IPS DF 4.7 (cell line): ENCODE data around the gene ZNF594.
"Not testable (repeated sequence)": the region's sequence is repeated elsewhere in the genome, so short reads cannot be mapped to it uniquely, and the experiment has no call there.

ENCODE experiments used
- DNase-seq: peaks from one replicate; pipeline ENCODE4 v3.0.0-alpha.2; 2013; ENCODE audit warnings: low spot score; ENCODE audit errors: extremely low read depth

ZNF594 gene

GRCh38 chr17:5203178-5203907 lies 11.7 kb upstream of the ZNF594 start:
- no peak for DNase-seq

DNA sequence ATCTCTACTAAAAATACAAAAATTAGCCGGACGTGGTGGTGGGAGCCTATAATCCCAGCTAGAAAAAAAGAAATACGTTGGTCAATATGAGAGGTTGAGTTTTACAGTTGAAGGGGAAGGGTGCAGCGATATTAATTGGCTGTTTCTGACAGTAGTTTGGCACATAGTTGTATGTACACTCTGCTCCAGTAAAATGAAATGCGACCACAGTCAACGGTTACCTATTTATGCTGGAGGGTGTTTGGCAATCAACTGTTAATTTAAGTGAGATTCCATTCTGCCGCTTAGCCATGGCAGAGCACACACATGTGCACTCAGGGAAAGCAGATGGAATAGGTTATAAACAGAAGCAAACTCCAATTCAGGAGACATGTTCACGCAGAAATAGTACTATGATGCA lies 9.3 kb upstream of the ZNF594 start:
- DNase-seq = no peak

DNA sequence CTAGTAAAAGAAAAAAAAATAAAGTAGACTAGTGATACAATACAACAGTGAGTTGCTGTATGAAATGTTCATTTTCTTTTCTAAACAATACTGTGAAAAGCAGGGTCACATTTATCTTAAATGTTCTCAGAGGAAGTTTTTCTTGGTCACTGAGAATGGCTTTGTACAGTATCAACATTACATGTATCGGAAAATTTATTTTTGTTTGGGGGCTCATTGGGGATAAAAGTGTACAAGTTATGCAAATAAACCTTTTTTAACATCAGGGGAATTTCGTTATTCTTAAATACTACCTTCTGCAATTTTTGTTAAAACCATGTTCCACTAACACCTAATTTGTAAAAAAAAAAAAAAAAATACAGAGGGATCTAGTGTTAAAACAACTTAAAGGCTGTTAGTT lies 8.7 kb upstream of the ZNF594 start:
- DNase-seq = no peak

DNA sequence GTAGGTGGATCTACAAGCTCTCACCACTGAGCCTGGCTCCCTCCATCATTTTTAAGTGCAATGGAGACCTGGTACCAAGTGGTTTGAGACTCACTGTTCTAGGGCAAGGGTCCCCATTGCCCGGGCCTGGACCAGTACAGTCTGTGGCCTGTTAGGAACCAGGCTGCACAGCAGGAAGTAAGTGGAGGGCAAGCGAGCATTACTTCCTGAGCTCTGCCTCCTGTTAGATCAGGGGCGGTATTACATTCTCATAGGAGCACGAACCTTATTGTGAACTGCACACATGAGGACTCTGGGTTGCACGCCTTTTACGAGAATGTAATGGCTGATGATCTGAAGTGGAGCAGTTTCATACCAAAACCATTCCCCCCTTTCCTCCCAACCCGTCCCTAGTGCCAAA lies 6.8 kb upstream of the ZNF594 start:
- DNase-seq = no peak

DNA sequence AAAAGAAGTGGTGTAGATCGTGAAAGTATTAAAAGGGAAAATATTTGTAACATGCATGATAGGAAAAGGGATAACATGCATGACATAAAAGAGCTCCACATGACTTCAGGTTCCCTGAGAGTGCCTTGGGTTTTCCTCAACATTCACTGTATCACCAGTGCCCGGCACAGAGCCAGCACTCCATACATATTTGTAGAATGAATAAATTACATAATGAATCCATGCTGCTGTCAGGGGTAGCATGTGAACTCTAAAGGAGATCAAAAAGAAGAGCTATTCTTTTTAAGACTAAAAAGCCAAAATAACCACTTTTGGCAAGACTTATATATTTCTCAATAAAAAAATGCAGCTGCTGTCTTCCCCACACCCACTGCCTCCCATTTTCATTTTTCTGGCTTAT lies 2.7 kb upstream of the ZNF594 start:
- DNase-seq = no peak

DNA sequence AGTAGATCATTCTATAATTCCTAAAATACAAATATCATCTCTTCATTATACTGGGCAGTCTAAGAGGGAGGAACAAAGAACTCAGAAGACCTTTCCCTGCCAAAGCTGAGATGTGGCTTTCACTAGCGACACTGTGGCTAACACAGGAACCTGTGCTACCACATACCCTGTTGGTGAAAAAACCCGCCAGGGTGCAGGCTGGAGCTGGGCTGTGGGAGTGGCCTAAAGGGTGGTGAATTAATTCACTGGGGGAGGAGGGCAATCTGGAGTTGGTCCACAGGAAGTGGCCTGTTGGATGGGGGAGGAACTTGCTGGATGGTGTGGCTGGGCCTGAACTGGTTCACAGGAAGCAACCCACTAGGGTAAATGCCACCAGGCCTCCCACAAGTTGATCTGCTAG lies 7.4 kb downstream of the ZNF594 start:
- no peak for DNase-seq

DNA sequence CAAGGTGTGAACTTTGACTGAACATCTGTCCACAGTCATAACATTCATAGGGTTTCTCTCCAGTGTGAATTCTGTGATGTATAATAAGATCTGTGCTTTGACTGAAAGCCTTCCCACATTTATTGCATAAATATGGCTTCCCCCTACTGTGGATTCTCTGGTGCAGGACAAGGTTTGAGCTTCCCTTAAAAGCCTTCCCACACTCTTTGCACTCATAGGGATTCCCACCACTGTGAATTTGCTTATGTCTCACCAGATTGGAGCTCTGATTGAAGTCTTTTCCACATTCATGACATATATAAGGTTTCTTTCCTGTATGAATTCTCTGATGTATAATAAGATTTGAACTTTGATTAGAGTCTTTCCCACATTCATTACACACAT lies 8.3 kb downstream of the ZNF594 start:
- DNase-seq = no peak

DNA sequence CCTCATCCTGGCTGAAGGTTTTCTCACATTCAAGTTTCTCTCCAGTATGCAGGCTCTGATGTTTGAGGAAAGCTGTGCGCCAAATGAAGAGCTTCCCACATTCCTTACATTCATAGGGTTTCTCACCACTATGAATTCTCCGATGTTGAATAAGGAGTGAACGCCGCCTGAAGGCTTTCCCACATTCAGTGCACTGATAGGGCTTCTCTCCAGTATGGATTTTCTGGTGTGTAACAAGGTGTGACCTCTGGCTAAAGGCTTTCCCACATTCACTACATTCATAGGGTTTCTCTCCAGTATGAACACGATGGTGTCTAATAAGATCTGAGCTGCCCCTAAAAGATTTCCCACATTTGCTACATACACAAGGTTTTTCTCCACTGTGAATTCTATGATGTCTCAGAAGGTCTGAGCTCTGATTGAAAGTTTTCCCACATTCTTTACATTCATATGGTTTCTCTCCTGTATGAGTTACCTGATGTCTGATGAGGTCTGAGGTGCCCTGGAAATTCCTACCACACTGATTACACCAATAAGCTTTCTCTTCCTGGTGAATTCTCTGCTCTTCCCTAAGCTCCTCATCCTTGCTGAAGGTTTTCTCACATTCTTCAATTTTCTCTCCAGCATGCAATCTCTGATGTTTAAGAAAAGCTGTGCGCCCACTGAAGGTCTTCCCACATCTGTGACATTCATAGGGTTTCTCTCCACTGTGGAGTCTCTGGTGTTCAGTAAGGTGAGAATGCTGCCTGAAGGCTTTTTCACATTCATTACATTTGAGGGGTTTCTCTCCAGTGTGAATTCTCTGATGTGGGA lies 8.9 kb downstream of the ZNF594 start:
- DNase-seq = no peak

- DNase-seq = no peak
Measured at GRCh38 chr17:5181509-5182305, 10.0 kb downstream of the ZNF594 start.

GRCh38 chr17:5179003-5179402 lies 12.7 kb downstream of the ZNF594 start:
- DNase-seq = no peak

- DNase-seq = not testable (repeated sequence)
Measured at GRCh38 chr17:5175027-5175426, 16.6 kb downstream of the ZNF594 start.

- DNase-seq = not testable (repeated sequence)
Measured at GRCh38 chr17:5165791-5166564, 25.7 kb downstream of the ZNF594 start.

- no peak for DNase-seq
Measured at GRCh38 chr17:5164436-5164835, 27.2 kb downstream of the ZNF594 start.

GRCh38 chr17:5161793-5162192 lies 29.9 kb downstream of the ZNF594 start:
- DNase-seq = not testable (repeated sequence)

- DNase-seq = not testable (repeated sequence)
Measured at GRCh38 chr17:5160702-5161101, 31.0 kb downstream of the ZNF594 start.

- DNase-seq = not testable (repeated sequence)
Measured at GRCh38 chr17:5146122-5146521, 45.5 kb downstream of the ZNF594 start.

DNA sequence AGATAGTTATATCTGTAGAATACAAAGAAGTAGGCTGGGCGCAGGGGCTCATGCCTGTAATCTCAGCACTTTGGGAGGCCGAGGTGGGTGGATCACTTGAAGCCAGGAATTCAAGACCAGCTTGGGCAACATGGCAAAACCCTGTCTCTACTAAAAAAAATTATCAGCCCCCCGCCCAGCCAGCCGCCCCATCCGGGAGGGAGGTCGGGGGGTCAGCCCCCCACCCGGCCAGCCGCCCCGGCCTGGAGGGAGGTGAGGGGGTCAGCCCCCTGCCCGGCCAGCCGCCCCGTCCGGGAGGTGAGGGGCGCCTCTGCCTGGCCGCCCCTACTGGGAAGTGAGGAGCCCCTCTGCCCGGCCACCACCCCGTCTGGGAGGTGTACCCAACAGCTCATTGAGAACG lies 48.8 kb downstream of the ZNF594 start:
- not testable (repeated sequence) for DNase-seq

DNA sequence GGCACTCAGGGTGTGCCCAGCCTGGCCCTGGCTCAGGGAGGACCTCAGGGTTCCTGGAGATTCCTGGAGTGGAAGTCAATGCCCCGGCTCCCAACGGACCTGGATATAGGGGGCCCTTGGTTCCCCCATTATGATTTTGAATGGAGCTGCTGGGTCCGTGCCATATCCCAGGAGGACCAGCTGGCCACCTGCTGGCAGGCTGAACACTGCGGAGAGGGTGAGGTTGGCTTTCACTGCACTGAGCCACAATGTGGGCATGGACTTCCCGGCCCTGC lies 52.3 kb downstream of the ZNF594 start:
- DNase-seq = no peak

DNA sequence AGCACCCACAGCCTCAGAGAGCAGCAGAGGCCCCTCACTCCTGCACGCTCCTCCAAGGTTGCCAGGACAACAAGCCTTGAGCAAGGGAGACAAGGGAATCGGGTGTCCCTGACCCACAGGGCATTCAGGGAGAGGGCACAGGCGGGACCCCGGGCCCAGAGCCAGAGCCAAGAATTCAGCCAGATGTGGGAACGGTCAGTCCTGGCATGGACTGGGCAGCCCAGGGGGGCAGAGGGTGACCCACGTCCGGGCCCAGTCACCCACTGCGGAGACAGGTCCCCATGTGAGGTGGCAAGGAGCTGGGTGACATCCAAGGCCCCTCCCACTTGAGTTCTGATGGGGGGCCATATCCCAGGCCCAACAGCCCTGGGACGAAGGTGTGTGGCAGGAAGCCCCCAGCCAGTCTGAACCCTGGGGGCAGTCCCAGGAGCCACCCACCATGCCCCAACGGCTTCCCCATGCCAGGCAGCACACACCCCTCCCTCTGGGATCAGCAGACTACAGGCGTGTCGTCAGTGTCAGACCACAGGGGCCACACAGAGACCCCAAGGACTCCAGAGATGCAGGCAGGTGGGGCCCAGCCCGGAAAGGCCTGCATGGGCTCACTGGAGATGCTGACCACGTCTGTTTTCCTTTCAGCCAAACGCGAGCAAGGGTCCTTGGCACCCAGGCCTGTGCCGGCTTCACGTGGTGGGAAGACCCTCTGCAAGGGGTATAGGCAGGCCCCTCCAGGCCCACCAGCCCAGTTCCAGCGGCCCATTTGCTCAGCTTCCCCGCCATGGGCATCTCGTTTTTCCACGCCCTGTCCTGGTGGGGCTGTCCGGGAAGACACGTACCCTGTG lies 52.8 kb downstream of the ZNF594 start:
- no peak for DNase-seq

DNA sequence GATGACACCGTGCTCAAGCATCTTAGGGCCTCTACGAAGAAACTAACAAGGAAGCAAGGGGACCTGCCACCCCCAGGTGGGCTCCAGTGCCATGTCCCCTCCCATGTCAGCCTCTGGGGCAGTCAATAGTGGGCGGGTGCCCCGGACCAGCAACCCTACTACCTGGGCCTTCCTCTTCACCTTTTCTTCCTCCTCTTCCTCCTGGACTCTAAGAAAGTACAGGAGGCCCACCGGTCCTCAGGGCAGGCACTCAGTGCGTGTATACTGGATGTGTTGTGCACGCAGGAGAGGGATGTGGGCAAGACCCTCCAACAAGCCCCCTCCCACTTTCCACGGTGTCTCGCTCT lies 53.5 kb downstream of the ZNF594 start:
- not testable (repeated sequence) for DNase-seq
